WI38 (cell line): ENCODE measurements around the gene COL20A1.

Experiments used
- H3K4me3 ChIP-seq: 2 replicates; pipeline ENCODE4 v1.5.1; 2011; ENCODE audit warnings: low read depth, mild to moderate bottlenecking, control low read depth, low read length
- TF ChIP-seq, protein P1 (sequence below): IDR thresholded peaks from 2 replicates; pipeline ENCODE4 v1.5.1; 2012; ENCODE audit warnings: low read depth, mild to moderate bottlenecking, control low read depth, low read length

Gene COL20A1

GRCh38 chr20:63326314-63327230, 33.6 kb downstream of the COL20A1 start:
- TF ChIP-seq, protein P1, sequence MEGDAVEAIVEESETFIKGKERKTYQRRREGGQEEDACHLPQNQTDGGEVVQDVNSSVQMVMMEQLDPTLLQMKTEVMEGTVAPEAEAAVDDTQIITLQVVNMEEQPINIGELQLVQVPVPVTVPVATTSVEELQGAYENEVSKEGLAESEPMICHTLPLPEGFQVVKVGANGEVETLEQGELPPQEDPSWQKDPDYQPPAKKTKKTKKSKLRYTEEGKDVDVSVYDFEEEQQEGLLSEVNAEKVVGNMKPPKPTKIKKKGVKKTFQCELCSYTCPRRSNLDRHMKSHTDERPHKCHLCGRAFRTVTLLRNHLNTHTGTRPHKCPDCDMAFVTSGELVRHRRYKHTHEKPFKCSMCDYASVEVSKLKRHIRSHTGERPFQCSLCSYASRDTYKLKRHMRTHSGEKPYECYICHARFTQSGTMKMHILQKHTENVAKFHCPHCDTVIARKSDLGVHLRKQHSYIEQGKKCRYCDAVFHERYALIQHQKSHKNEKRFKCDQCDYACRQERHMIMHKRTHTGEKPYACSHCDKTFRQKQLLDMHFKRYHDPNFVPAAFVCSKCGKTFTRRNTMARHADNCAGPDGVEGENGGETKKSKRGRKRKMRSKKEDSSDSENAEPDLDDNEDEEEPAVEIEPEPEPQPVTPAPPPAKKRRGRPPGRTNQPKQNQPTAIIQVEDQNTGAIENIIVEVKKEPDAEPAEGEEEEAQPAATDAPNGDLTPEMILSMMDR = no peak
- H3K4me3 ChIP-seq = no peak overlapping the region

DNA sequence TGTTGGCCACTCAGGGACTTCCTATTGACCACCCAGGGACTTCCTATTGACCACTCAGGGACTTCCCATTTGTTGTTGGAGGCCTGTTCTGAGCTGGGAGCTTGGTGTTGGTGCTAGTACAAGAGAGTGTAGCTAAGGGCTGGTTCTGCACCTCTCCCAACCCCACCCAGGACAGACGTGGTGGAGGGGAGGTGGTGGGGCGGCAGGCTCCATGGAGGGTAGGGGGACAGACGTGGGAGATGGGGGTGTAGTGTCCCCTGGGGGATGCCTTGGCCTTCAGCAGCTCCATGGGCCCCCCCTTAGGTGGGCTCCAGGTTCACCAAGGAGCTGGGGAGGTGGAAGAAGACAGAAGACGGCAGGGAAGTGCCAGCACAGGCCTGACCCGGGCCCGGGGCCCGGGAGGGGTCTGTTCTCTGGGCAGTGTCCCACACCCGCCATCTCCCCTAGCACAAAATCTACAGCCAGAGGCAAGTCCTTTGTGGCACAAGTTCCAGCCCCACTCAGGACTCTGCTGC, 34.3 kb downstream of the COL20A1 start:
- H3K4me3 ChIP-seq = no peak overlapping the region
- TF ChIP-seq, protein P1 = no peak

DNA sequence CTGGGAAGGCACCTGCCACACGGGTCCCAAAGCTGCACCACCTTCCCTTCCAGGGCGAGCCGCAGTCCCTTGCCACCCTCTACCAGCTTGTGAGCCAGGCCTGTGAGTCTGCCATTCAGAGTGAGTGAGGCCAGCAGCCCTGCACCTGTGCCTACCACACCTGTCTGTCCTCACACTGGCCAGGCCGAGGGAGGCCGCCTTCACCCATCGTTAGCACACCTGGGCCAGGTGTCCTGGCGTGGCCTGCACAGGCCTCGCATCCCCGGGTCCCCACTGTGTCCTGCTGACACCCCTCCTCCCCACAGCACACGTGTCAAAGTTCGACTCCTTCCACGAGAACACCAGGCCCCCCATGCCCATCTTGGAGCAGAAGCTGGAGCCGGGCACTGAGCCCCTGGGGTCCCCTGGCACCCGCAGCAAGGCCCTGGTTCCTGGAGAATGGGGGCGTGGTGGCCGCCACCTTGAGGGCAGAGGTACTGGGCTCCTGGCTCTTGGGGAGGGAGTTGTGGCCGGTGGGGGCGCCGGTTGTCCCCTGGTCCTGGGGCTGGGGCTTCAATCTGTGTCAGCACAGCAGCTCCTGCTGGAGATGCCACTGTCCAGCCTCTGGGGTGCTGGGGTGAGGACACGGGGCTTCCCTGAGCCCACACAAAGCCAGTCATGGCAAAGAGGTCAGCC, 35.2 kb downstream of the COL20A1 start:
- H3K4me3 ChIP-seq = no peak overlapping the region
- TF ChIP-seq, protein P1 = no peak

- no peak overlapping the region for H3K4me3 ChIP-seq
- TF ChIP-seq, protein P1 = no peak
Measured at GRCh38 chr20:63328718-63329275, 35.8 kb downstream of the COL20A1 start.

GRCh38 chr20:63329331-63330083, 36.5 kb downstream of the COL20A1 start:
- no peak overlapping the region for H3K4me3 ChIP-seq
- TF ChIP-seq, protein P1 = no peak

DNA sequence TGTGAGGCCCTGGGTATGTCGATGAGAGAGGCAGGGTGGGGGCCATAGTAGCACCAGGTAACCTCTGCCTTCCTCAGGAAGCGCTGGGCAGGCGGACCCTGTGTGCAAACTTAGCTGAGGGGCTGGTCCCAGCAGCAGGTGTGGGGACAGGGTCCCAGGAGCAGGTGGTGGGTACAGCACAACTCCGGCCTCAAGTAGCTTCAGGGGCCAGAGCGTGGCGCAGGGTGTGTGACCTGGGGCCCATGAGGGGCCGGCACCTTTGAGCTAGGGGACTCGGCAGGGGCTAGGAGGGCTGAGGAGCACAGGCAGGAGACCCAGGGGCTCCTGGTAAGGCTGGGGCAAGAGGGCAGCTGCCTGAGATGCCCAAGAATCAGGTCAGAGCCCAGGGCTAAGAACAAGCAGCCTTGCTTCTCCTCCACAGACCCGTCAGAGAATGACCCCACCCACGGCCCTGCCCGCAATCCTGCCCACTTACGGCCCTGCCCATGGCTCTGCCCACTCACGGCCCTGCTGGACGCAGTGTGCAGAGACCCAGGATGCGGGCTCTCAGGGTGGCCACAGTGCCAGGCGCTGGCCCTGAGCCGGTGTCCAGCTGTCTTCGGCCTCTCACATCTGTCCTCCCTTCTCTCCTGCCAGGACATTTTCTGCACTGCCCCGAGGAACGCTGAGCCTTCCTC, 37.2 kb downstream of the COL20A1 start:
- TF ChIP-seq, protein P1 = no peak
- H3K4me3 ChIP-seq = no peak overlapping the region
